HEK293 (cell line): ENCODE data around the gene COL5A3.
A peak's percentile ranks its signal among the peaks of the same experiment; 100 is the strongest.

Experiments used
- CTCF ChIA-PET: fragments of 350-600 bp; formaldehyde crosslinking; extraction: SDS; loops from one replicate; lab custom pipeline; 2021; ENCODE audit warnings: antibody characterized with exemption; lab: Yijun Ruan, JAX
- POLR2A ChIA-PET: fragments of 300-600 bp; formaldehyde crosslinking; extraction: SDS; loops from one replicate; lab custom pipeline; 2020; ENCODE audit warnings: antibody characterized with exemption, inconsistent platforms; lab: Yijun Ruan, JAX
- H3K27ac ChIP-seq: fragments of 200-500 bp; sonication (Bioruptor generic); 2 replicates; pipeline ENCODE4 v1.5.1; 2014; ENCODE audit warnings: low read depth, low read length, control low read depth, inconsistent platforms; ENCODE audit errors: extremely low read depth
- H3K36me3 ChIP-seq, 2 experiments: fragments of 200-500 bp in 1 of 2; sonication (Bioruptor generic) in 1 of 2; 1 replicate in 1 of 2; 2 replicates in 1 of 2; pipeline ENCODE4 v1.5.1; 2014 to 2017; ENCODE audit warnings: inconsistent platforms in 2 of 2, low read length in 2 of 2; ENCODE audit not compliant: control insufficient read depth in 2 of 2, insufficient read depth in 1 of 2
- H3K4me1 ChIP-seq: fragments of 200-500 bp; sonication (Bioruptor generic); 2 replicates; pipeline ENCODE4 v1.5.1; 2014; ENCODE audit warnings: mild to moderate bottlenecking, low read length, inconsistent platforms; ENCODE audit not compliant: control insufficient read depth, insufficient read depth
- H3K4me3 ChIP-seq: 2 replicates; pipeline ENCODE4 v1.5.1; 2011; ENCODE audit warnings: low read depth, mild to moderate bottlenecking, control low read depth, low read length, moderate library complexity
- H3K9me3 ChIP-seq: fragments of 200-500 bp; sonication (Bioruptor generic); 2 replicates; pipeline ENCODE4 v1.5.1; 2014; ENCODE audit warnings: low read depth, low read length, inconsistent platforms; ENCODE audit not compliant: control insufficient read depth, insufficient read depth
- ATF2 ChIP-seq: fragments of 450-650 bp; formaldehyde crosslinking; IDR thresholded peaks from 2 replicates; pipeline ENCODE4 v1.5.1; 2016; ENCODE audit warnings: missing biosample characterization, missing genetic modification characterization, low read depth
- SP7 ChIP-seq: fragments of 450-650 bp; formaldehyde crosslinking; IDR thresholded peaks from 2 replicates; pipeline ENCODE4 v1.5.1; 2016; ENCODE audit warnings: missing biosample characterization, missing genetic modification characterization
- ZBTB6 ChIP-seq: fragments of 450-650 bp; formaldehyde crosslinking; IDR thresholded peaks from 2 replicates; pipeline ENCODE4 v1.5.1; 2017; ENCODE audit warnings: missing biosample characterization, missing genetic modification characterization
- ZEB2 ChIP-seq: fragments of 450-650 bp; formaldehyde crosslinking; IDR thresholded peaks from 2 replicates; pipeline ENCODE4 v1.5.1; 2016; ENCODE audit warnings: missing biosample characterization, missing genetic modification characterization
- ZNF121 ChIP-seq: fragments of 450-650 bp; formaldehyde crosslinking; IDR thresholded peaks from 2 replicates; pipeline ENCODE4 v1.5.1; 2016; ENCODE audit warnings: missing biosample characterization, missing genetic modification characterization
- ZNF157 ChIP-seq: fragments of 450-650 bp; formaldehyde crosslinking; IDR thresholded peaks from 2 replicates; pipeline ENCODE4 v1.5.1; 2016; ENCODE audit warnings: missing biosample characterization, missing genetic modification characterization
- ZNF26 ChIP-seq: fragments of 450-650 bp; formaldehyde crosslinking; IDR thresholded peaks from 2 replicates; pipeline ENCODE4 v1.5.1; 2016; ENCODE audit warnings: missing biosample characterization, missing genetic modification characterization
- ZNF423 ChIP-seq: fragments of 450-650 bp; formaldehyde crosslinking; IDR thresholded peaks from 2 replicates; pipeline ENCODE4 v1.5.1; 2016; ENCODE audit warnings: missing biosample characterization, missing genetic modification characterization
- ZNF530 ChIP-seq: fragments of 450-650 bp; formaldehyde crosslinking; IDR thresholded peaks from 2 replicates; pipeline ENCODE4 v1.5.1; 2016; ENCODE audit warnings: low read depth, missing biosample characterization, missing genetic modification characterization
- ZNF561 ChIP-seq: fragments of 450-650 bp; IDR thresholded peaks from 2 replicates; pipeline ENCODE4 v1.5.1; 2018; ENCODE audit warnings: missing biosample characterization, missing genetic modification characterization, borderline replicate concordance
- ZNF664 ChIP-seq: fragments of 450-650 bp; formaldehyde crosslinking; IDR thresholded peaks from 2 replicates; pipeline ENCODE4 v1.5.1; 2016; ENCODE audit warnings: missing biosample characterization, missing genetic modification characterization
- ZNF704 ChIP-seq: fragments of 450-650 bp; formaldehyde crosslinking; IDR thresholded peaks from 2 replicates; pipeline ENCODE4 v1.5.1; 2016; ENCODE audit warnings: missing biosample characterization, missing genetic modification characterization
- ZNF747 ChIP-seq: fragments of 450-650 bp; formaldehyde crosslinking; IDR thresholded peaks from 2 replicates; pipeline ENCODE4 v1.5.1; 2016; ENCODE audit warnings: missing biosample characterization, missing genetic modification characterization
- ZNF76 ChIP-seq: fragments of 450-650 bp; formaldehyde crosslinking; IDR thresholded peaks from 2 replicates; pipeline ENCODE4; 2016; ENCODE audit warnings: low read depth, missing biosample characterization, missing genetic modification characterization, borderline replicate concordance
- ZNF768 ChIP-seq: fragments of 450-650 bp; formaldehyde crosslinking; IDR thresholded peaks from 2 replicates; pipeline ENCODE4 v1.5.1; 2018; ENCODE audit warnings: missing biosample characterization, mild to moderate bottlenecking, missing genetic modification characterization

The COL5A3 gene

GRCh38 chr19:10021446-10021845 lies 11.1 kb upstream of the COL5A3 start (continued):
- TF ChIP-seq ATF2 (tag by site-specific recombination), result no peak
- TF ChIP-seq ZNF76 (tag by site-specific recombination), result no peak

GRCh38 chr19:10020851-10021250 lies 10.5 kb upstream of the COL5A3 start:
- TF ChIP-seq ZBTB6 (tag by site-specific recombination) (no peak), ZNF121 (tag by site-specific recombination) (peak; percentile 50; the same call in 1 of the 2 replicates)
- Histone ChIP-seq H3K36me3 (no peaks in the 10 kb centered on the region), H3K4me1 (no peaks in the 10 kb centered on the region), H3K27ac (no peak overlapping the region), H3K4me3 (no peak overlapping the region), H3K9me3 (no peaks in the 10 kb centered on the region)
- ChIA-PET CTCF (interaction anchor here (0.7 to 1.4 kb wide), 2 partner anchors 20 to 53 kb away, joined by 3 to 5 read pairs; no protein-coding TSS in a partner anchor), POLR2A (no interaction called here)

GRCh38 chr19:10019246-10019645 lies 8.9 kb upstream of the COL5A3 start:
- no peak for TF ChIP-seq ZNF530 (tag by site-specific recombination)
- no peak for TF ChIP-seq ZNF768 (tag by site-specific recombination)
- no peaks in the 10 kb centered on the region for H3K36me3 ChIP-seq
- POLR2A ChIA-PET, result no interaction called here
- CTCF ChIA-PET, result interaction anchor here (0.6 to 1.3 kb wide), 2 partner anchors 8 to 81 kb away, joined by 3 to 7 read pairs; no protein-coding TSS in a partner anchor
- no peaks in the 10 kb centered on the region for H3K4me1 ChIP-seq
- no peak overlapping the region for H3K27ac ChIP-seq
- H3K9me3 ChIP-seq, result no peaks in the 10 kb centered on the region
- H3K4me3 ChIP-seq, result no peak overlapping the region

GRCh38 chr19:10018786-10019185 lies 8.5 kb upstream of the COL5A3 start:
- TF ChIP-seq ZNF664 (tag by site-specific recombination), result no peak
- TF ChIP-seq ZNF26, result no peak
- TF ChIP-seq SP7 (tag by site-specific recombination), result no peak
- no peak for TF ChIP-seq ZNF704
- no peak for TF ChIP-seq ZNF423 (tag by site-specific recombination)
- TF ChIP-seq ZNF157 (tag by site-specific recombination), result no peak
- no peak for TF ChIP-seq ZEB2 (tag by site-specific recombination)
- no peak for TF ChIP-seq ZNF561 (tag by site-specific recombination)
- no peak for TF ChIP-seq ZNF747 (tag by site-specific recombination)
- ChIA-PET CTCF (interaction anchor here (1.3 kb wide), 1 partner anchor 9 kb away, joined by 7 read pairs; no protein-coding TSS in a partner anchor), POLR2A (no interaction called here)

More at GRCh38 chr19:10018786-10019185, 8.5 kb upstream of the COL5A3 start:
- no peaks in the 10 kb centered on the region for H3K9me3 ChIP-seq
- H3K27ac ChIP-seq, result no peak overlapping the region
- no peaks in the 10 kb centered on the region for H3K36me3 ChIP-seq
- no peaks in the 10 kb centered on the region for H3K4me1 ChIP-seq
- no peak overlapping the region for H3K4me3 ChIP-seq
